ENCODE measurements around the gene CD83.

The CD83 gene

GRCh38 chr6:14125346-14125745, 7.8 kb downstream of the CD83 start:
- no peak for FAIRE-seq
- TF ChIP-seq CTCF (IDR thresholded peaks at IDR 0.05; ENCODE audit: insufficient read depth, missing control alignments): no peak
- DNase-seq (ENCODE audit: insufficient read length, low spot score): no peak

- no peak for TF ChIP-seq CTCF (IDR thresholded peaks at IDR 0.05; ENCODE audit: insufficient read depth, missing control alignments)
- FAIRE-seq: no peak
- no peak for DNase-seq (ENCODE audit: insufficient read length, low spot score)
These were observed 8.6 kb downstream of the CD83 start for GRCh38 chr6:14126191-14126590.

GRCh38 chr6:14127611-14128010, 10.0 kb downstream of the CD83 start:
- TF ChIP-seq CTCF (IDR thresholded peaks at IDR 0.05; ENCODE audit: insufficient read depth, missing control alignments): no peak
- DNase-seq (ENCODE audit: insufficient read length, low spot score) (no peak), FAIRE-seq (no peak)

- TF ChIP-seq CTCF (IDR thresholded peaks at IDR 0.05; ENCODE audit: insufficient read depth, missing control alignments): no peak
- DNase-seq (ENCODE audit: insufficient read length, low spot score) (no peak), FAIRE-seq (no peak)
These were observed 10.4 kb downstream of the CD83 start for GRCh38 chr6:14128012-14128411.

- no peak for TF ChIP-seq CTCF (IDR thresholded peaks at IDR 0.05; ENCODE audit: insufficient read depth, missing control alignments)
- no peak for DNase-seq (ENCODE audit: insufficient read length, low spot score)
- FAIRE-seq: no peak
These were observed 11.2 kb downstream of the CD83 start for GRCh38 chr6:14128746-14129145.

GRCh38 chr6:14129575-14129974, 12.0 kb downstream of the CD83 start:
- FAIRE-seq (no peak), DNase-seq (ENCODE audit: insufficient read length, low spot score) (peak; percentile 36)
- peak; percentile 81 for TF ChIP-seq CTCF (IDR thresholded peaks at IDR 0.05; ENCODE audit: insufficient read depth, missing control alignments)

- no peak for TF ChIP-seq CTCF (IDR thresholded peaks at IDR 0.05; ENCODE audit: insufficient read depth, missing control alignments)
- FAIRE-seq (no peak), DNase-seq (ENCODE audit: insufficient read length, low spot score) (no peak)
These were observed 13.0 kb downstream of the CD83 start for GRCh38 chr6:14130435-14131075.

All from D721Med (cell line).